Osteoblast (primary cell): ENCODE measurements around the gene INSIG2. TPM values are rescaled to one million over a fixed set of nuclear protein-coding genes. Genes with fewer than 3 reads are reported as not detected.

Experiments
- DNase-seq: peaks from one replicate; pipeline ENCODE4 v3.0.0; 2011; ENCODE audit warnings: low spot score, mixed read lengths; ENCODE audit not compliant: insufficient read length; ENCODE audit errors: missing footprints
- H2AFZ ChIP-seq: 2 replicates; pipeline ENCODE4 v1.6.0; 2011; ENCODE audit warnings: mild to moderate bottlenecking, low read length
- H3K27ac ChIP-seq: 2 replicates; pipeline ENCODE4 v1.5.1; 2011; ENCODE audit warnings: mild to moderate bottlenecking, low read depth, low read length, moderate library complexity
- H3K27me3 ChIP-seq: 2 replicates; pipeline ENCODE4 v1.6.0; 2012; ENCODE audit warnings: mild to moderate bottlenecking, control low read depth, inconsistent platforms, low read length, moderate library complexity; ENCODE audit not compliant: insufficient read depth
- H3K36me3 ChIP-seq: 2 replicates; pipeline ENCODE4 v1.5.1; 2011; ENCODE audit warnings: mild to moderate bottlenecking, low read length, control low read depth, moderate library complexity; ENCODE audit not compliant: insufficient read depth
- H3K4me1 ChIP-seq: 2 replicates; pipeline ENCODE4 v1.5.1; 2011; ENCODE audit warnings: mild to moderate bottlenecking, low read length, control low read depth, moderate library complexity; ENCODE audit not compliant: insufficient read depth
- H3K4me2 ChIP-seq: 2 replicates; pipeline ENCODE4 v1.6.0; 2011; ENCODE audit warnings: mild to moderate bottlenecking, low read length; ENCODE audit not compliant: insufficient read depth
- H3K4me3 ChIP-seq: fragments of 200-600 bp; sonication (generic); 3 replicates; pipeline ENCODE4 v1.5.1; 2012; ENCODE audit warnings: mild to moderate bottlenecking, low read length, inconsistent platforms; ENCODE audit not compliant: insufficient read depth
- H3K79me2 ChIP-seq: 2 replicates; pipeline ENCODE4 v1.6.0; 2012; ENCODE audit warnings: mild to moderate bottlenecking, low read length, control low read depth, inconsistent platforms; ENCODE audit not compliant: insufficient read depth
- H3K9me3 ChIP-seq: 2 replicates; pipeline ENCODE4 v1.5.1; 2011; ENCODE audit warnings: low read depth, low read length, control low read depth
- H4K20me1 ChIP-seq: 2 replicates; pipeline ENCODE4 v1.6.0; 2012; ENCODE audit warnings: mild to moderate bottlenecking, low read length, control low read depth; ENCODE audit not compliant: insufficient read depth
- total RNA-seq: library from RNA; depleted of rRNA; stranded (reverse); fragments of >200 nt; gene quantifications from 2 replicates; pipeline ENCODE4 v1.2.3, GENCODE V29; 2012
- TF ChIP-seq, protein P1 (sequence below): IDR thresholded peaks from 2 replicates; pipeline ENCODE4 v1.5.1; 2011; ENCODE audit warnings: mild to moderate bottlenecking, low read depth, low read length, moderate library complexity; ENCODE audit errors: extremely low read depth

INSIG2 gene
- total RNA-seq, 1 donor, result 20.6 TPM

- Histone ChIP-seq H3K27ac (no peak overlapping the region), H3K4me1 (peaks cover 24% of the 10 kb centered on the region), H4K20me1 (no peaks in the 10 kb centered on the region), H3K4me2 (no peak overlapping the region), H3K9me3 (no peaks in the 10 kb centered on the region), H2AFZ (no peak overlapping the region), H3K36me3 (no peaks in the 10 kb centered on the region), H3K79me2 (no peaks in the 10 kb centered on the region), H3K4me3 (no peak overlapping the region), H3K27me3 (peaks cover 26% of the 10 kb centered on the region)
- no peak for DNase-seq
- TF ChIP-seq, protein P1, sequence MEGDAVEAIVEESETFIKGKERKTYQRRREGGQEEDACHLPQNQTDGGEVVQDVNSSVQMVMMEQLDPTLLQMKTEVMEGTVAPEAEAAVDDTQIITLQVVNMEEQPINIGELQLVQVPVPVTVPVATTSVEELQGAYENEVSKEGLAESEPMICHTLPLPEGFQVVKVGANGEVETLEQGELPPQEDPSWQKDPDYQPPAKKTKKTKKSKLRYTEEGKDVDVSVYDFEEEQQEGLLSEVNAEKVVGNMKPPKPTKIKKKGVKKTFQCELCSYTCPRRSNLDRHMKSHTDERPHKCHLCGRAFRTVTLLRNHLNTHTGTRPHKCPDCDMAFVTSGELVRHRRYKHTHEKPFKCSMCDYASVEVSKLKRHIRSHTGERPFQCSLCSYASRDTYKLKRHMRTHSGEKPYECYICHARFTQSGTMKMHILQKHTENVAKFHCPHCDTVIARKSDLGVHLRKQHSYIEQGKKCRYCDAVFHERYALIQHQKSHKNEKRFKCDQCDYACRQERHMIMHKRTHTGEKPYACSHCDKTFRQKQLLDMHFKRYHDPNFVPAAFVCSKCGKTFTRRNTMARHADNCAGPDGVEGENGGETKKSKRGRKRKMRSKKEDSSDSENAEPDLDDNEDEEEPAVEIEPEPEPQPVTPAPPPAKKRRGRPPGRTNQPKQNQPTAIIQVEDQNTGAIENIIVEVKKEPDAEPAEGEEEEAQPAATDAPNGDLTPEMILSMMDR, result no peak
Measured at GRCh38 chr2:118050974-118051373, 37.3 kb upstream of the INSIG2 start.

DNA sequence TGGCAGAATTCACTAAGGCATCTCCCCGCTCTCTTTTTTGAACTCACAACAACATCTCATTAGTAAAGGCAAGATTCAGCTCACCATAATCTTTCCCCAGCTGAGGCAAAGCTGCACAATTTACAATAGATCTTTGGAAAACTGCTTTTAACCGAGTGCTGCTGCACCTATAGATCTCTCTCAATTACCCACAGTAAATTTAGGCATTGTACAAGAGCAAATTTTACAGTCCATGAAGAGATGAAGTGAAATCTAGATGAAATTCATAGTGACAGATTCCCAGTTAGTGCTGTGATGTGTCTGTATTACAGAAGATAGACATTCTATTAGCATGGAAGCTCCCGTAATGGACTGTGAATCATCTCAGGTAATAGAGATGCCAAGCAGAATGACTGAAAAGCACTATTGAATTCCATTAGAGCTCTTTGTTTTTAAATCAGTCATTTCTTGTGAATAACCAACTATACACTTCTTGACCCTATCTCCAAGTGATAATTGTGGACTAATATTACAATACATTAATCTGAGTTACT, 36.4 kb upstream of the INSIG2 start:
- TF ChIP-seq, protein P1, result no peak
- Histone ChIP-seq H3K4me3 (no peak overlapping the region), H3K27ac (no peak overlapping the region), H3K4me1 (peaks cover 21% of the 10 kb centered on the region), H3K79me2 (no peaks in the 10 kb centered on the region), H2AFZ (no peak overlapping the region), H3K27me3 (peaks cover 26% of the 10 kb centered on the region), H3K4me2 (no peak overlapping the region), H3K36me3 (no peaks in the 10 kb centered on the region), H4K20me1 (no peaks in the 10 kb centered on the region), H3K9me3 (no peaks in the 10 kb centered on the region)
- no peak for DNase-seq

DNA sequence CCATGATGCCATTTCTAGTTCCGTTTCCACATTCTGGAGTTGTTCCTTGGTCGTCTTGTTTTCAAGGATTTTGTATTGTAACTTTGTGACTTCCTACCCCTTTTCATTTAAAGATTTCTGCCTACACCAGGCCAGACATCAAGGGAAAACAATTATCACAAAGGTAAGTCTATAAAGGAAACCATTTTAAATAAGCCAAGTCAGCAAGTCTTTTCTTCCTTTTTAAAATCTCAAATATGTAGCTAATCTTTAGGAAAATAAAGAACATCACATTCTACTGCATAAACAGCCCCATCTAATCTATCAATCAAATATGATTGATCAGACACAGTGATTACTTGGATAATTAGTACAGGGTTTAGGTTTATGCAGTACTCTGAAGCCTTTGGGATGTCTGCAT, 35.8 kb upstream of the INSIG2 start:
- H3K4me3 ChIP-seq, result no peak overlapping the region
- peaks cover 26% of the 10 kb centered on the region for H3K27me3 ChIP-seq
- no peaks in the 10 kb centered on the region for H3K36me3 ChIP-seq
- no peak overlapping the region for H2AFZ ChIP-seq
- TF ChIP-seq, protein P1, result no peak
- H4K20me1 ChIP-seq, result no peaks in the 10 kb centered on the region
- no peaks in the 10 kb centered on the region for H3K79me2 ChIP-seq
- no peak overlapping the region for H3K27ac ChIP-seq
- no peaks in the 10 kb centered on the region for H3K9me3 ChIP-seq
- no peak for DNase-seq
- H3K4me1 ChIP-seq, result peaks cover 16% of the 10 kb centered on the region
- H3K4me2 ChIP-seq, result no peak overlapping the region

DNA sequence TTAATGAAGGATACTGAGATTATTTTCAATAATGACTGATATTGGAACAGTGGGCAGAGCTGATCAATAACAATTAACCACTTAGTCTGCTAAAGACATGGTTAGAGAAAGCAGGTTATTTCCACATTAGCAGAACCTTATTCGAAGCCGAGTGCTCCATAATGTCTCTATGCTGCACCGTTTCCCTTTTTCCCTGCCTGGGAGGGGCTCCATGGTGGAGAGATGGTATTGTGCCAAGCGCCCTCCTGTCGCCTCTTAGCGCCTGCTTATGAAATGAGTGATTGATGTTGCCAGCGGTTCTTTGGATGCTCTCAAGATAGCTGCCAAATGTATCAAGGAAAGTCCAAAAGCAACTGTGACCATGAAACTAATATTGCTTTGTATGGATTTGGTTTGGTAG, 34.6 kb upstream of the INSIG2 start:
- Histone ChIP-seq H3K79me2 (no peaks in the 10 kb centered on the region), H3K9me3 (no peaks in the 10 kb centered on the region), H4K20me1 (no peaks in the 10 kb centered on the region), H3K27ac (no peak overlapping the region), H3K4me2 (no peak overlapping the region), H3K4me3 (no peak overlapping the region), H3K4me1 (peaks cover 4% of the 10 kb centered on the region), H2AFZ (no peak overlapping the region), H3K27me3 (peaks cover 26% of the 10 kb centered on the region), H3K36me3 (no peaks in the 10 kb centered on the region)
- DNase-seq, result no peak
- TF ChIP-seq, protein P1, result no peak
